Neural progenitor cell (in vitro differentiated cells): Measurements from ENCODE around the gene TCF7.

Source experiments
- EZH2 ChIP-seq: fragments of 200-600 bp; sonication (generic); IDR thresholded peaks from 2 replicates; pipeline ENCODE4 v1.6.1; 2017; ENCODE audit warnings: antibody characterized with exemption, mild to moderate bottlenecking, moderate library complexity
- EZH2phosphoT487 ChIP-seq: fragments of 200-600 bp; sonication (generic); IDR thresholded peaks from 2 replicates; pipeline ENCODE4 v1.6.1; 2017; ENCODE audit warnings: antibody characterized with exemption
- TF ChIP-seq, protein P1 (sequence below): fragments of 200-600 bp; sonication (generic); IDR thresholded peaks from 2 replicates; pipeline ENCODE4 v1.5.1; 2017; ENCODE audit warnings: antibody characterized with exemption, mild to moderate bottlenecking

GRCh38 chr5:134142052-134142451, 27.6 kb downstream of the TCF7 start:
- TF ChIP-seq, protein P1, sequence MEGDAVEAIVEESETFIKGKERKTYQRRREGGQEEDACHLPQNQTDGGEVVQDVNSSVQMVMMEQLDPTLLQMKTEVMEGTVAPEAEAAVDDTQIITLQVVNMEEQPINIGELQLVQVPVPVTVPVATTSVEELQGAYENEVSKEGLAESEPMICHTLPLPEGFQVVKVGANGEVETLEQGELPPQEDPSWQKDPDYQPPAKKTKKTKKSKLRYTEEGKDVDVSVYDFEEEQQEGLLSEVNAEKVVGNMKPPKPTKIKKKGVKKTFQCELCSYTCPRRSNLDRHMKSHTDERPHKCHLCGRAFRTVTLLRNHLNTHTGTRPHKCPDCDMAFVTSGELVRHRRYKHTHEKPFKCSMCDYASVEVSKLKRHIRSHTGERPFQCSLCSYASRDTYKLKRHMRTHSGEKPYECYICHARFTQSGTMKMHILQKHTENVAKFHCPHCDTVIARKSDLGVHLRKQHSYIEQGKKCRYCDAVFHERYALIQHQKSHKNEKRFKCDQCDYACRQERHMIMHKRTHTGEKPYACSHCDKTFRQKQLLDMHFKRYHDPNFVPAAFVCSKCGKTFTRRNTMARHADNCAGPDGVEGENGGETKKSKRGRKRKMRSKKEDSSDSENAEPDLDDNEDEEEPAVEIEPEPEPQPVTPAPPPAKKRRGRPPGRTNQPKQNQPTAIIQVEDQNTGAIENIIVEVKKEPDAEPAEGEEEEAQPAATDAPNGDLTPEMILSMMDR: no peak
- no peak for TF ChIP-seq EZH2phosphoT487
- TF ChIP-seq EZH2: no peak
